Mucosa of descending colon (tissue), 3 donors: ENCODE data around the gene MACROD1. TPM values are rescaled to one million over a fixed set of nuclear protein-coding genes. Genes with fewer than 3 reads are reported as not detected.

Experiments used
- ATAC-seq: fragments of 200-7000 bp; cut with Tn5 transposase; one replicate; pipeline ENCODE4 v1.9.1; 2020; ENCODE audit warnings: mild to moderate bottlenecking, moderate library complexity
- DNase-seq, 3 donors: peaks; one replicate each; pipeline ENCODE4 v3.0.0-alpha.2; 2020
- H3K36me3 ChIP-seq: fragments of 200-600 bp; one replicate; pipeline ENCODE4 v1.8.0; 2021; ENCODE audit warnings: low read depth, mild to moderate bottlenecking
- H3K4me1 ChIP-seq: fragments of 200-600 bp; one replicate; pipeline ENCODE4 v1.8.0; 2021; ENCODE audit warnings: low read depth, mild to moderate bottlenecking
- H3K4me3 ChIP-seq: fragments of 200-600 bp; one replicate; pipeline ENCODE4 v1.8.0; 2021; ENCODE audit warnings: mild to moderate bottlenecking
- H3K9me3 ChIP-seq: fragments of 200-600 bp; one replicate; pipeline ENCODE4 v1.8.0; 2021; ENCODE audit warnings: mild to moderate bottlenecking
- intact Hi-C, 2 donors: fragments of 100-400 bp; cut with DNase I in 1 of 2; cut with micrococcal nuclease in 1 of 2; formaldehyde crosslinking; loops; one replicate each; pipeline versions ENCODE4 v1.11.0 to v1.11.1; 2022; cut with DNase I, micrococcal nuclease
- total RNA-seq, 3 donors: library from RNA; stranded (reverse); fragmentation: NEBNext Ultra II Directional in 2 of 3; extraction: Animal tissue kit (Norgen Biotek cat#: 25700) in 2 of 3; gene quantifications; one replicate each; pipeline versions ENCODE4 v1.2.1 to v1.2.4, GENCODE V29; 2021 to 2023
- TF ChIP-seq, protein P1 (sequence below): fragments of 200-600 bp; IDR thresholded peaks from one replicate; pipeline ENCODE4 v1.8.0; 2022; ENCODE audit warnings: antibody characterized with exemption, mild to moderate bottlenecking
- donor health status: DM: no; HTN: no; CAD: no; lungs with moderate emphysema.
- donor health status: DM: no; HTN: no; CAD: no.
- donor health status: DM: no; HTN: yes; CAD: no.

Gene MACROD1
- total RNA-seq, 3 donors from 2014 or later: 26.7 to 38.7 (median 38.1) TPM

- H3K36me3 ChIP-seq: no peaks in the 10 kb centered on the region
- no peak for DNase-seq
- H3K9me3 ChIP-seq: no peaks in the 10 kb centered on the region
- intact Hi-C loops: no loop called here
- H3K4me1 ChIP-seq: no peaks in the 10 kb centered on the region
- no peak overlapping the region for H3K4me3 ChIP-seq
- TF ChIP-seq, protein P1, sequence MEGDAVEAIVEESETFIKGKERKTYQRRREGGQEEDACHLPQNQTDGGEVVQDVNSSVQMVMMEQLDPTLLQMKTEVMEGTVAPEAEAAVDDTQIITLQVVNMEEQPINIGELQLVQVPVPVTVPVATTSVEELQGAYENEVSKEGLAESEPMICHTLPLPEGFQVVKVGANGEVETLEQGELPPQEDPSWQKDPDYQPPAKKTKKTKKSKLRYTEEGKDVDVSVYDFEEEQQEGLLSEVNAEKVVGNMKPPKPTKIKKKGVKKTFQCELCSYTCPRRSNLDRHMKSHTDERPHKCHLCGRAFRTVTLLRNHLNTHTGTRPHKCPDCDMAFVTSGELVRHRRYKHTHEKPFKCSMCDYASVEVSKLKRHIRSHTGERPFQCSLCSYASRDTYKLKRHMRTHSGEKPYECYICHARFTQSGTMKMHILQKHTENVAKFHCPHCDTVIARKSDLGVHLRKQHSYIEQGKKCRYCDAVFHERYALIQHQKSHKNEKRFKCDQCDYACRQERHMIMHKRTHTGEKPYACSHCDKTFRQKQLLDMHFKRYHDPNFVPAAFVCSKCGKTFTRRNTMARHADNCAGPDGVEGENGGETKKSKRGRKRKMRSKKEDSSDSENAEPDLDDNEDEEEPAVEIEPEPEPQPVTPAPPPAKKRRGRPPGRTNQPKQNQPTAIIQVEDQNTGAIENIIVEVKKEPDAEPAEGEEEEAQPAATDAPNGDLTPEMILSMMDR: no peak
- ATAC-seq: no peak
These were observed 101.4 kb downstream of the MACROD1 start for GRCh38 chr11:64064374-64065140.

DNA sequence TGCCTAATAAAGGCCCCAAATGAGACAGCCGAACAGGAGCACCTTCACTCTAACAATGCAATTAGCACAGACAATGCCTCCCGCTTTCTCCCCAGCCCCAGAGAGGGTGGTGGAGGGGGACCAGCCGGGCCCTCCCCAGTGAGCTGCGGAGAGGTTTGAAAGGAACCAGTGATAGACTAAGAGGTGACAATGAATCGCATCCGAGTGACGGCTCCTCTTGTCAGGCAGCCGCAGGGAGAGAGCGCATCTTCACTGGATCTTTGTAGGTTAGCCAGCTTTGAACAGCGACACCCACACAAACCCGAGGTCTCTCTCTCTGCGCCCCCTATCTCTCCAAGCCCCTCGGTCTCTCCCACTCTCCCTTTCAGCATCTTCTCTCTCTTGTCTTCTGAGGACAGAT is 102.1 kb downstream of the MACROD1 start:
- Histone ChIP-seq H3K4me1 (no peaks in the 10 kb centered on the region), H3K36me3 (no peaks in the 10 kb centered on the region), H3K9me3 (no peaks in the 10 kb centered on the region), H3K4me3 (no peak overlapping the region)
- intact Hi-C loops: no loop called here
- TF ChIP-seq, protein P1: no peak
- DNase-seq (no peak), ATAC-seq (no peak)

GRCh38 chr11:64062185-64063039 is 103.5 kb downstream of the MACROD1 start:
- ATAC-seq (no peak), DNase-seq (no peak)
- Histone ChIP-seq H3K4me1 (no peaks in the 10 kb centered on the region), H3K9me3 (no peaks in the 10 kb centered on the region), H3K36me3 (no peaks in the 10 kb centered on the region), H3K4me3 (no peak overlapping the region)
- TF ChIP-seq, protein P1: no peak
- intact Hi-C loops: no loop called here

GRCh38 chr11:64060861-64061444 is 105.0 kb downstream of the MACROD1 start:
- DNase-seq (peak in 2 of 3 donors; percentile 35 to 52), ATAC-seq (peak; percentile 53)

GRCh38 chr11:64060263-64060860 is 105.6 kb downstream of the MACROD1 start:
- Histone ChIP-seq H3K9me3 (no peaks in the 10 kb centered on the region), H3K4me1 (no peaks in the 10 kb centered on the region), H3K4me3 (no peak overlapping the region), H3K36me3 (no peaks in the 10 kb centered on the region)
- no peak for DNase-seq
- intact Hi-C loops: no loop called here
- ATAC-seq: no peak
- TF ChIP-seq, protein P1: no peak

More at GRCh38 chr11:64060861-64061444, 105.0 kb downstream of the MACROD1 start:
- TF ChIP-seq, protein P1: no peak
- intact Hi-C loops: no loop called here
- H3K4me3 ChIP-seq: no peak overlapping the region
- H3K4me1 ChIP-seq: no peaks in the 10 kb centered on the region
- no peaks in the 10 kb centered on the region for H3K9me3 ChIP-seq
- H3K36me3 ChIP-seq: no peaks in the 10 kb centered on the region
